HG02763 (cell line): ENCODE measurements around the gene IMPG2.

Experiments
- ATAC-seq: cut with Tn5 transposase; IDR thresholded peaks from one replicate; pipeline ENCODE4 v1.9.1; 2021; ENCODE audit warnings: mild to moderate bottlenecking, moderate library complexity; ENCODE audit not compliant: unreplicated experiment

The IMPG2 gene

GRCh38 chr3:101278727-101279126 lies 41.6 kb downstream of the IMPG2 start:
- no peak for ATAC-seq

GRCh38 chr3:101273608-101274007 lies 46.8 kb downstream of the IMPG2 start:
- no peak for ATAC-seq

- no peak for ATAC-seq
These were observed 47.2 kb downstream of the IMPG2 start for GRCh38 chr3:101273156-101273555.

GRCh38 chr3:101271728-101272127 lies 48.6 kb downstream of the IMPG2 start:
- ATAC-seq = no peak

- ATAC-seq = no peak
These were observed 50.2 kb downstream of the IMPG2 start for GRCh38 chr3:101270149-101270548.

GRCh38 chr3:101268971-101269671 lies 51.3 kb downstream of the IMPG2 start:
- ATAC-seq = no peak

GRCh38 chr3:101268141-101268540 lies 52.2 kb downstream of the IMPG2 start:
- ATAC-seq = no peak

GRCh38 chr3:101266566-101266965 lies 53.8 kb downstream of the IMPG2 start:
- ATAC-seq = no peak

- ATAC-seq = no peak
These were observed 54.3 kb downstream of the IMPG2 start for GRCh38 chr3:101266071-101266470.

GRCh38 chr3:101262393-101263240 lies 57.8 kb downstream of the IMPG2 start:
- peak; percentile 86 for ATAC-seq

GRCh38 chr3:101261506-101261905 lies 58.9 kb downstream of the IMPG2 start:
- no peak for ATAC-seq

GRCh38 chr3:101259485-101260341 lies 60.7 kb downstream of the IMPG2 start:
- no peak for ATAC-seq

GRCh38 chr3:101256511-101256910 lies 63.9 kb downstream of the IMPG2 start:
- no peak for ATAC-seq

GRCh38 chr3:101255441-101255840 lies 64.9 kb downstream of the IMPG2 start:
- no peak for ATAC-seq

GRCh38 chr3:101253396-101253795 lies 67.0 kb downstream of the IMPG2 start:
- no peak for ATAC-seq

- ATAC-seq = no peak
These were observed 67.4 kb downstream of the IMPG2 start for GRCh38 chr3:101252945-101253344.

GRCh38 chr3:101252307-101252706 lies 68.1 kb downstream of the IMPG2 start:
- no peak for ATAC-seq

- ATAC-seq = no peak
These were observed 68.9 kb downstream of the IMPG2 start for GRCh38 chr3:101251441-101251840.

GRCh38 chr3:101249522-101249921 lies 70.9 kb downstream of the IMPG2 start:
- ATAC-seq = no peak

GRCh38 chr3:101248736-101249135 lies 71.6 kb downstream of the IMPG2 start:
- no peak for ATAC-seq

GRCh38 chr3:101244212-101244575 lies 76.2 kb downstream of the IMPG2 start:
- no peak for ATAC-seq
